Kidney (tissue), 14 donors: Measurements from ENCODE around the gene TLCD2. TPM values are rescaled to one million over a fixed set of nuclear protein-coding genes. Genes with fewer than 3 reads are reported as not detected.
A peak's percentile ranks its signal among the peaks of the same experiment; 100 is the strongest.
"Not testable (repeated sequence)": the region's sequence is repeated elsewhere in the genome, so short reads cannot be mapped to it uniquely, and the experiment has no call there.

Experiments
- DNase-seq, 5 donors: peaks; one replicate each; pipeline ENCODE4 v3.0.0-alpha.2; 2013 to 2020
- FAIRE-seq: peaks from 2 replicates; lab custom pipeline; 2012; peaks lifted over from hg19 to GRCh38; lab: Jason Lieb, UNC
- H3K27ac ChIP-seq, 2 donors: one replicate each; pipeline ENCODE4 v1.7.0; 2013; ENCODE audit warnings: low read depth in 2 of 2, low read length in 2 of 2, inconsistent platforms in 1 of 2
- H3K27me3 ChIP-seq: one replicate; pipeline ENCODE4 v1.7.1; 2013; ENCODE audit warnings: low read length, inconsistent platforms; ENCODE audit not compliant: control insufficient read depth, insufficient read depth
- H3K36me3 ChIP-seq, 3 donors: one replicate each; pipeline versions ENCODE4 v1.7.0 to v1.7.1; 2013; ENCODE audit warnings: low read length in 3 of 3, control low read depth in 1 of 3, inconsistent platforms in 1 of 3; ENCODE audit not compliant: insufficient read depth in 3 of 3, control insufficient read depth in 2 of 3
- H3K4me1 ChIP-seq, 3 donors: one replicate each; pipeline versions ENCODE4 v1.7.0 to v1.7.1; 2013; ENCODE audit warnings: low read length in 3 of 3, inconsistent platforms in 1 of 3, low read depth in 1 of 3; ENCODE audit not compliant: control insufficient read depth in 2 of 3, insufficient read depth in 2 of 3
- H3K4me3 ChIP-seq, 3 donors: one replicate each; pipeline versions ENCODE4 v1.7.0 to v1.8.1; 2013; ENCODE audit warnings: low read length in 3 of 3, control low read depth in 1 of 3, inconsistent platforms in 1 of 3
- H3K9ac ChIP-seq, 3 donors: one replicate each; pipeline versions ENCODE4 v1.7.0 to v1.7.1; 2013; ENCODE audit warnings: low read length in 3 of 3, control low read depth in 1 of 3, inconsistent platforms in 1 of 3
- H3K9me3 ChIP-seq, 3 donors: one replicate each; pipeline versions ENCODE4 v1.7.0 to v1.7.1; 2013; ENCODE audit warnings: low read length in 3 of 3, control low read depth in 1 of 3, inconsistent platforms in 1 of 3; ENCODE audit not compliant: control insufficient read depth in 2 of 3, insufficient read depth in 1 of 3
- CTCF ChIP-seq: IDR thresholded peaks from 3 replicates; pipeline ENCODE4 v1.5.1; 2012; ENCODE audit warnings: mild to moderate bottlenecking, moderate library complexity, borderline replicate concordance; ENCODE audit not compliant: insufficient read depth; ENCODE audit errors: extremely low read depth
- intact Hi-C: fragments of 100-400 bp; cut with DNase I; formaldehyde crosslinking; loops from one replicate; pipeline ENCODE4 v1.11.1; 2022
- polyA plus RNA-seq: library from polyadenylated mRNA; stranded (reverse); fragments of 350-450 nt; fragmentation: Illumina TruSeq; extraction: RNeasy Lipid Tissue Mini Kit (QIAGEN cat#74804); gene quantifications from one replicate; pipeline ENCODE4 v1.2.3, GENCODE V29; 2014; ENCODE audit warnings: low read depth, low replicate concordance; ENCODE audit not compliant: insufficient read depth
- total RNA-seq: library from RNA; stranded (reverse); fragmentation: NEBNext Ultra II Directional; extraction: Animal tissue kit (Norgen Biotek cat#: 25700); gene quantifications from one replicate; pipeline ENCODE4 v1.2.1, GENCODE V29; 2021
- donor health status: control.
- donor health status: control.
- donor health status: control.
- donor health status: control.
- donor health status: control.
- donor health status: DM: yes; HTN: yes; CAD: no.
- donor health status: Normal renal cell carcinoma (clear cell type).

Gene TLCD2
- total and polyA plus RNA-seq, 2 donors from 2014 or later: 1.3 to 6.2 TPM

- Histone ChIP-seq H3K9me3 (no peaks in the 10 kb centered on the region), H3K4me1 (no peaks in the 10 kb centered on the region), H3K9ac (no peak overlapping the region), H3K36me3 (no peaks in the 10 kb centered on the region), H3K4me3 (no peak overlapping the region), H3K27me3 (no peaks in the 10 kb centered on the region), H3K27ac (no peak overlapping the region)
- TF ChIP-seq CTCF: no peak
- no peak for FAIRE-seq
- DNase-seq: peak in 1 of 5 donors; percentile 37
- intact Hi-C loops: no loop called here
Observed at GRCh38 chr17:1703063-1703462, 7.1 kb downstream of the TLCD2 start.

- H3K27me3 ChIP-seq, DNase-seq, H3K9ac ChIP-seq, H3K27ac ChIP-seq, FAIRE-seq, H3K9me3 ChIP-seq, intact Hi-C loops, H3K36me3 ChIP-seq, H3K4me3 ChIP-seq, H3K4me1 ChIP-seq: not testable (repeated sequence)
Observed at GRCh38 chr17:1699891-1700290, 10.3 kb downstream of the TLCD2 start.

GRCh38 chr17:1697681-1698080 lies 12.5 kb downstream of the TLCD2 start:
- Histone ChIP-seq H3K4me1 (no peaks in the 10 kb centered on the region), H3K27ac (no peak overlapping the region), H3K9me3 (no peaks in the 10 kb centered on the region), H3K36me3 (no peaks in the 10 kb centered on the region), H3K9ac (no peak overlapping the region), H3K27me3 (no peaks in the 10 kb centered on the region), H3K4me3 (no peak overlapping the region)
- DNase-seq: no peak
- no peak for FAIRE-seq
- intact Hi-C loops: no loop called here
- no peak for TF ChIP-seq CTCF

- H3K9me3 ChIP-seq: no peaks in the 10 kb centered on the region
- no peak overlapping the region for H3K4me3 ChIP-seq
- no peak overlapping the region for H3K27ac ChIP-seq
- H3K4me1 ChIP-seq: no peaks in the 10 kb centered on the region
- H3K27me3 ChIP-seq: no peaks in the 10 kb centered on the region
- intact Hi-C loops: no loop called here
- no peak for TF ChIP-seq CTCF
- H3K36me3 ChIP-seq: no peaks in the 10 kb centered on the region
- FAIRE-seq (no peak), DNase-seq (no peak)
- H3K9ac ChIP-seq: no peak overlapping the region
Observed at GRCh38 chr17:1695365-1695764, 14.8 kb downstream of the TLCD2 start.
